NCI-H82 treated with DMSO at 0.1 percent for 48 hours (cell line): ENCODE measurements around the gene CHST13.

Experiments
- DNase-seq: peaks from one replicate; lab custom pipeline; 2025; ENCODE audit not compliant: unreplicated experiment; lab: John Stamatoyannopoulos, UW

CHST13 gene, protein sequence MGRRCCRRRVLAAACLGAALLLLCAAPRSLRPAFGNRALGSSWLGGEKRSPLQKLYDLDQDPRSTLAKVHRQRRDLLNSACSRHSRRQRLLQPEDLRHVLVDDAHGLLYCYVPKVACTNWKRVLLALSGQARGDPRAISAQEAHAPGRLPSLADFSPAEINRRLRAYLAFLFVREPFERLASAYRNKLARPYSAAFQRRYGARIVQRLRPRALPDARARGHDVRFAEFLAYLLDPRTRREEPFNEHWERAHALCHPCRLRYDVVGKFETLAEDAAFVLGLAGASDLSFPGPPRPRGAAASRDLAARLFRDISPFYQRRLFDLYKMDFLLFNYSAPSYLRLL

DNA sequence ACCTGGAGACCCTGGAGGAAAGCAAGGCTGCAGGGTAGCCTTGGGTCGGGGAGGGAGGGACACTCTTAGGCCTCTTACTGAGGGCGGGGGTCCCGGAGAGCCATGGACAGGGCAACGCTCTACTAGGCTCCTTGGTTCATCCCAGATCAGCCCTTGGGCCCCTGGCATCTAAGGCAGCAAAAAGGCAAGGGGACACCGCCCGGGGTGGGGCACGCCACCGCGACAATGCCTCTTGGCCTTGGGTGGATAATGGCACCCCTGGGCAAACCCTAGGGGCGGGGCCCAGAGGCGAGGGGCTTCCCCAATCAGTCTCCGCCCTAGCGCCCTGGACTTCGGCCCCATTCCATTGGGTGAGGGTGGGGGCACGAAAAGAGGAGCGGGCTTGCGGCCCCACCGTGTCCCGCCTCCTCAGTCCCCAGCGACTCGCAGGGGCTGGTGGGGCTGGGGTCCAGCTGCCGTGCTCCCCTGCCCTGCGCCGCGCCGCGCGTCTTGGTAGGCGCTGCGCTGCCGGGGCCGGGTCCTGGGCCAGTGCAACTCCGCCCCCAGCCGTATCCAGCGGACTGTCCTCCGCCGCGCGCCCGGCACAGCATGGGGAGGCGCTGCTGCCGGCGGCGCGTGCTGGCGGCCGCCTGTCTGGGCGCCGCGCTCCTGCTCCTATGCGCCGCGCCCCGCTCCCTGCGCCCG, at the start of gene CHST13:
TSS of gene CHST13 (plus strand) at position 411 of the 684 bp plus-strand sequence. CDS start at position 589, 178 bp downstream.
- DNase-seq: no peak

DNA sequence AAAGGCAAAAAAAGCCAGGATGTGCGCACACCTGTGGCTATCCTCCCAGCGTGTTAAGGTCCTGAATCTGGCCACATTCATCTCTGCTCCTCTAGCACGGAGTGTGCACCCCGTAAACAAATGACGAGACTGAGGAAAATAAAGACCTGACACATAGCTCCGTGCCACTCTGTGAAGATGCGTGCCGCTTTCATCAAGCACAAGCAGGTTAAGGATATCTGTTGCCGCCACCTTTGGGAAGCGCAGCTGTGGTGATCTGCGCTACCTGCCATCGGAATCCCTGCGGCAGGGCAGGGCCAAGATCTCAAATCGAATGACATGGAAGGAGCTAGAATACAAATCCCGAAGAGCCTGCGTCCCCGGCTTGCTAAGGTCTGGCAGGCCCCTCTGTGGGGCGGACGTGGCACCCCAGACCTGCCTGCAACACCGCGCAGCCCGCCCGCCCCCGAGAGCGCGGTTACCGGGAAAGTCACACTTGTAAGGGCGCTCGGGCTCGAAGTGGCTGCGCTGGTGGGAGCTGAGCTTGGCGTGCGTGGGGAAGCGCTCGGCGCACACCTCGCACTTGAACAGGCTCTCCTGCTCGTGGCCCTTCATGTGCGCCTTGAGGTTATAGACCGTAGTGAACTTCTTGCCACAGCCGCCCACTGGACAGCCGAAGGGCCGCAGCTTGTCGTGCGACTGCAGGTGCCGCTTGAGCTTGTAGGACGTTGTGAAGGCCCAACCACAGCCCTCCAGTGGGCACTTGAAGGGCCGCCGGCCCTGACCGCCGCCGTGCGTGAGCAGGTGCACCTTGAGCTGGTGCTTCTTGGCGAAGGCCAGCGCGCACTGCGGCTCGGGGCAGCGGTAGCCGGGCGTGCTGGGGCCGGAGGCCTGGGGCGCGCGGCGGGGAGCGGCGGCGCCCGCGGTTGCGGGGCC, 49.2 kb upstream of the CHST13 start:
- no peak for DNase-seq

DNA sequence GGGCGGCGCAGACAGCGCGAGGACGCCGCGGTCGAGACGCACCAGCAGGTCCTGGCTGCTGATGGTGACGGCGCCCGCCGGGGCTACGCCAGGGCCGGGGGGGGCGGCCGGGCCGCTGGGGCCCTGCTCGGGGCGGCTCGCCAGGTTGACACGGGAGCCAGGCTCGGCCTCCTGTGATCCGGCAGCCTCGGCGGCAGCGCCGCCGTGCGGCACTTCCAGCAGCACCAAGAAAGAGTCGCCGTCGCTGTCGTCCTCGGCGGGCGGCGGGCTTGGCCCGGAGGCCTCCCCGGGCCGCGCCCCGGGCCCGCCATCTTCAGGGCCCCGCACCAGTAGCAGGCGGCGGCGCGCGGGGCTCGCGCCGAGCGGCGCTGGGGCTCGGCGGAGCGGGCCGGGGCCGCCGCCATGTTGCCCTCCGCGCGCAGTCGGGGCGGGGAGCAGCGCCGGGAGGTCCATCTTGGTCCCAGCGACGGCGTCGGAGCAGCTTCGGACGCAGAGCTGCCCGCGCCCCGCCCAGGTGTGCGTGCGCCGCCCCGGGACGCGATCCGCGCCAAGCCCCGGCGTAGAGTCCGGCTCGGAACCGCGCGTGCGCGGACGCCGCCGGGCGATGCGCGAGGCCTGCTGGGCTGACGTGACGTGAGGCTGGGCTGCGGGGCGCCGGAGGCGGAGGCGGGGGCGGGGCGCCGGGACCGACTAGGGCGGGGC, 48.4 kb upstream of the CHST13 start, which contains the start of gene ZXDC:
TSS of gene ZXDC (minus strand) at position 479 of the 702 bp plus-strand sequence. CDS start at position 453, 26 bp downstream.
- peak; percentile 56 for DNase-seq

DNA sequence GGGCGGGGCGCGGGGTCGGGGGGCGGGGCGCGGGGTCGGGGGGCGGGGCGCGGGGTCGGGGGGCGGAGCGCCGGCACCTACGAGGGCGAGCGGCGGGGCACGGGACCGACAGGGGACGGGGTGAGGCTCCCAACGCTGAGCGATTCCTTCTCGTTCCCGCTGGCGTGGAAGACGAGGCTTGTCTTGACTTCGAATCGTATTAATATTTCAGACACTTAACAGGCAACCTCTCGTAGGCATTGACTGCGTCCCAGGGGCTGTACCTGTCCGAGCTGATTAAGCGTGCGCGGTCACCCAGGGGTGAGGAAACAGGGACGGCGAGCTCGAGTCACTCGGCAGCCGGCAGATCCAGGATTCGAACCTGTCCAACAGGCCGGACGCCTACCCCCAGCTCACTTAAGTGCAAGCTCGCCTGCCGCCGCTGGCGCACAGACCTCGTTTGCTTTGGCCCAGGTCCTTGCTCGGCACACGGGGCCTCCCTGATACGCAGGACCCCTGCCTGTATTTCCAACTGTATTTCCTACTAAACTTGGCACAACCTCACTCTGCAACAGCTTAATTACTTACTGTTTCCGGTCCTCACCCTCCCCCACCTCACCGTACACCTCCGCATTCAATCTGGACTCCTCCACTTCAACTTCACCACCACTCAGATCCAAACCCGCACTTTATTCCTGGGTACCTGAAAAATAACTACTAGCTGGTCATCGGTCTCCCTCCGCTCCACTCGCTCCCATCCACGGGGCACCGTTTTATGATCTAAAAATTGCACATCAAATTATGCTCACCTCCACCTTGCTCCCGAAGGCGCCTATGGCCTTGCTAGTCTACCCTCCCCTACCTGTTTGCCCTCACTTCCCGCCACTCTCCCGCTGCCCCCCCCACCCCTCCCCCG, 47.5 kb upstream of the CHST13 start:
- DNase-seq: peak; percentile 14

DNA sequence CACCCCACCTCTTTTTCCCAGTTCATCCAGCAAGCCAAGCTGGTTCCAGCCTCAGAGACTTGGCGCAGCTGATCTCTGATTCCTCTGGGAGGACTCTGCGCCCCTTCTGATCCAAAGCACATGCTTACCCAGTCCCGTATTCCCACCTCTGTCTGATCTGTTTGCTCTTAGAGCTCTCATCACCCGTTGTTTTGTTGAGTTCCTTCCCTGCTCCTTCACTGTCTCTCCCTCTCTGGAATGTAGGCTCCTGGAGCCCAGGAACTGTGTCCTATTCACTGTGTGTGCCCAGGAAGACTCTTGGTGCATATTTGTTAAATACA, 46.9 kb upstream of the CHST13 start:
- no peak for DNase-seq

DNA sequence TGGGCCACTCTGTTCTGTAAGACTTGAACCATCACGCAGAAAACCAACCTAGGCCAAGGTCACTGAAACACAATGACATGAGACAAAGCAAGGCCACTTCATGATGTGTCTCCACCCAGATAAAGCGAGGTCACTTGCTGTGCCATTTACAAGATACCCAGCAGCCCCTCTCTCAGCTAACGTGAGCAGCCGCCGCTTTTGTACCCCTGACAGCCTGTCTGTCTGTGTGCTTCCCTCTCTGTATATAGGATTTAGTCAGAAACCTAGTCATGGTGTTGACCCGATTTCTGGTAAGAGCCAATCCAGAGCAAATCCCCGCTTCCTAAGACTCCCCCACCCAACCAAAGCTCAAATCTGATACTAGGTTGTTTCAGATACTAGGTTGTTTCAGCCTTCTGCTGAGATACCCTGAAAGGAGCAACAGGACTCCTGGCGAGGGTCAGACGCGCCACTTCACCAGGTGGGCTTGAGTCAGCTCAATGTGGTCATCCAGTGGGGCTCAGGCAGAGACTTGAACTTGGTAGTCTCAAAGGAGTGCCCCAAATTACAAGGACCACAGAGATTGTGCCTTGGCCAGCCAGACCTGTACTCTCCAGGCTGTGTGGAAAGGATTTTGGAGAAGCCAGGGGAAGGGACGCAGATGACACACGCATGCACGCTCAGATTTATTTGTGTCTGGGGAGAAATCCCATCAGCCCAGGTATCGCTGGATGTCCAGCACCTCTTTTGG, 45.2 kb upstream of the CHST13 start:
- no peak for DNase-seq

DNA sequence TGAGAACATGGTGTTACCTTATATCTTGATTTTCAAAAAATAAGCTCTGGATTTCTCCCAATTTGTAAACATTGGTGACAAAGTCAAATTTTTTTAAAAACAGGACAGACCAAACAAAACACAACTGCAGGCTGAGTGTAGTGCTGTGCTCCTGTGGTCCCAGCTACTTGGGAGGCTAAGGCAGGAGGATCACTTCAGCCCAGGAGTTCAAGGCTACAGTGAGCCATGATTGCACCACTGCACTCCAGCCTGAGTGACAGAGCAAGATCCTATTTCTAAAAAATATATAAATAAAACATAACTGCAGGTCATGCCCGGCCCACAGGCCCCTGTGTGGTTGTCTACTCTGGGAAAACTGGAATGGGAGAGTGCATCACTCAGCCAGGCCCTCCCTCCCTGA, 44.3 kb upstream of the CHST13 start:
- DNase-seq: no peak

DNA sequence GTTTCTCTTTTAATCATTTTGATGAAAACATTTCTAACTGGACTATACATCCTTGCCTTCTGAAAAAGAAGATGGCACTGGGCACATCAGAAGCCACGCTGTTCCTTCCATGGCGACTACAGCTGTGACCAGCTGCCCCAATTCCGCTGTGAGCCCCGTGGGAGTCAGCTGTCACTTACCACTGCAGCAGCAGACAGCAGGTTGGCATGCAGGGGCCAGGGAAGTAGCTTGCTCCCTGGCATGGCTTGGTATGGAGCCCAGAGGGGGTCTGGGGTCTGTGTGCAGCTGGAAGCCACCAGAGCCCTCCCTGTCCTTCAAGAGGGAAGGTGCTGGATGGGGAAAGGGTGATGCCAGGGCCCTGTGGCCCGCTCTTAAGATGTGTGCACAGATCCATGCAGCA, 43.7 kb upstream of the CHST13 start:
- DNase-seq: no peak

DNA sequence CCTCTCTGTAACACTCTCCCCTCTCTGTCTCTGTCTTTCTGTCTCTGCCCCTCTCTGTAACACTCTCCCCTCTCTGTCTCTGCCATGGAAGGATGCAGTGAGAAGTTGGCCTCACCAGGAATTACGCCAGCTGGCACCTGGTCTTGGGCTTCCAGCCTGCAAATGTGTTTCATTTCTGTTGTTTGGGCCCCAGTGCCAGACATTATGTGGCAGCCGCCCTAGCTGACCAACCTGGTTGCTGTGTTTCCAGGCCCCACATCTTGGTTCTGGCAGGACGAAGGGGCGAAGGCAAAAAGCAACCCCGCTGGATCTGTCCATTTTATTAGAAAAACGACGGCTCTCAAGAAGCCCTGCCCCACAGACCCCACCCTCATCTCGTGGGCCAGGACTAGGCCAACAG, 43.1 kb upstream of the CHST13 start:
- DNase-seq: no peak

DNA sequence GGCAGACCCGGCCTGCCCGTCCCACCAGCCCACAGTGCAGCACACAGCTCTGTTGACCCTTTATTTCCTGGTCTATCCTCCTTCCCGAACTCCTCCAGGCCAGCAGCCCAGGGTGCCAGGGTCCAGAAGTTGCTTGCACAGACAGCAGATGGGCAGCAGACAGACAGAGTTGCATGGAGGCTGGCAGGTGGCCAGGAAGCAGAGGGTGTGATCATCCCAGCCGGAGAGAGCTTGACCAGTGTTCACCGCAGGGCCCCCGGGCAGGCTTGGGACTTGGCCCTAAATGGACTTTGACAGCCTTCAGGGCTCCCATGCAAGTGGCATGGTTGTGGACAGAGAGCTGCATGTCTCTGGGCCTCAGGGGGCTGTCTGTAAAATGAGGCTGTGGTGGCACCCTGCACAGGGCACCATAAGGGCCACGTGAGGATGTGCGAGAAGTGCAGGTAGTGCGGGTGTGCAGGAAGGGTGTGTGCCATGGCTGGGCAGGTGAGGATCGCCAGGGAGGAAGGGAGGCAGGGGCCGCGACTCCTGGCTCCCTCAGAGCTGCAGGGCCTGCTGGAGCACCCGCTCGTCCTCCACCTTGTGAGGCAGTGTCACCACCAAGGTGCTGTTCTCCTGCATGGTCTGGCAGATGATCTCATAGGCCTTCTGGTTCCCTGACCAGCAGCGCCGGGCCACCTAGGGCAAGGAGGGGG, 42.0 kb upstream of the CHST13 start:
- peak; percentile 12 for DNase-seq

DNA sequence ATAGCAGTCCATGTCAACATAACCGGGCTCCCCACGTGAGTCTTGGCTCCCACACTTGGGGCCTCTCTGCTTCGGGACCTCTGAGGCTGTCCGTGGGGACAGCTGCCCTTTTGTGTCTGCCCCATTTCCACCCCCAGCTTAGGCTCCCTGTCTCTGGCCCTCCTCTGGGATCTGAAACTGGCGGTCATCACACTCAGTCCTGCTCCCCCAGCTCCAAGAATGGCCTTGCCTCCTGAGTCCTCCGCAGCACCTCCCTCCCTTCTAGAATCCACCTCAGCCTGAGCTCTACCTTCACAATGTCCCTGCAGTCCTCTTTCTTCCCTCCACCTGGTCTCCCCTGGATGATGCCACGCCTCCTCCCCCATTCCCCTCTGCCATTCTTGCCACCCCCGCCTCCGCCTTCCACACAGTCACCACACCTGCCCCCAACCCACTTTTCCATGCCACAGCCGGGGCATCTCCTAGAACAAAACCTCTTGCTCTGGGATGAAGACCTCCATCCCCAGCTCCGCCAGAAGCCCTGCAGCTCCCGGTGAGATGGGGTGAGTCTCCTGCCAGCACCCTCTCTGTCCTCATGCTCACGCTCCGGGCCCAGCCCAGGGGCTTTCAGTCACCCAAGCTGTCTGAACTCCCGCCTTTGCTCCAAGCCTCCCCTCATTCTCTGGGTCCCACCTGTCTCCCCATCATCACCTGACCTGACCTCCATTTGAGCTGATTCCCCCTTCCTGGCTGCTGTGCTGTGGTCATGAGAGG, 41.3 kb upstream of the CHST13 start:
- DNase-seq: no peak

DNA sequence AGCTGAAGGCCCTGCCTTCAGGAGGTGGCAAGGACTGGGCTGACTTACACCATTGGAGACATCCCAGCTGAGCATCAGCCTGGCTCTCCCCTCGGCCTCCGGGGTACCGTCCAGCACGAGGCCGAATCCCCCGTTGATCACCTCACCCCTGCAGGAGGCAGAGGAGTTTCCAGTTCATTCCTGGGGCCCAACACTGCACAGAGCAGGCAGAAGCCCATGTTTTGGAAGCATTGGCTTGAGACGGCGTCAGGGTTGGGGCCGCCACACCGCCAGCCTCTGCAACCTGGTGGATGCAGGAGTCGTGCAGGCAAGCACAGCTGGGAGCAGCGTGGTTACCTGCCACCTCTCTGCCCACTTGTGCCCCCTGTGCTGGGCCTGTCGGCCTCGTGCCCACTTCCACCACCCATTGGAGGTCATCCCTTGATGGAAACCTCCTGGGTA, 40.6 kb upstream of the CHST13 start:
- no peak for DNase-seq

DNA sequence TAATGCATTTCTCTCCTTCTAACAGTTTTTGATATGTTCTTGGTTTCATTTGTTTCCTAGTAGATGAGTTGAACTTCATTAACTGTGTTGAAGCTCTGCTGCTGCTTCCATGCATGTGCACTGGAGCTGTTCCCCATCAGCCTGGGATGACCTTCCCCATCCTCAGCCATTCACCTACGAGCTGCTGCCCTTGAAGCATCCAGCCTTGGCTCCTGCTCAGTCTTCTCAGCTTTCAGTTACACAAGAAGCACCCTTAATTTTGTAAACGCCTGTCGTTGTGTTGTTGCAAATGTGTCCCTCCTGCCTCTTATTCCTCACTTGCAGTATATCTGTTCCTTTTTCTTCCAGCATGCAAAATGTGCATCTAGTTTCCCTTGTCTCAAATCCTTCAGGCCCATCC, 39.8 kb upstream of the CHST13 start:
- no peak for DNase-seq

DNA sequence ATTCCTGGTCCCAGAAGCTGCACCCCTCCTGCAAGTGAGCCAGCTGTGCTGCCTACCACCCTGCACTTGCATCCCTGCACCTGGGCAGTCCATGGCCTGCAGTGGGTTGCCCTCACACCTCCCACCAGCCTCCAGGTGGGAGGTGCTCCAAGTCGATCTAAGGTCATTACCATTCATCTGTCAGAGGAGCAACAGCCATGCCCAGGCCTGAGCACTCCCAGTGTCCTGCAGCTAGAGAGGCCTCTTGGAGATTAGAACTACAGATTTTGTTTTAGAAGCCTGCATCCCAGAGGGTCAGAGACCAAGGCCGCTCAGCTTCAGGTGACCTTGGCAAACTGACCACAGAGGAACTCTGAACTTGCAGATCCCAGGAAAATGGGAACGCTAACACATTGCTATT, 39.3 kb upstream of the CHST13 start:
- no peak for DNase-seq

DNA sequence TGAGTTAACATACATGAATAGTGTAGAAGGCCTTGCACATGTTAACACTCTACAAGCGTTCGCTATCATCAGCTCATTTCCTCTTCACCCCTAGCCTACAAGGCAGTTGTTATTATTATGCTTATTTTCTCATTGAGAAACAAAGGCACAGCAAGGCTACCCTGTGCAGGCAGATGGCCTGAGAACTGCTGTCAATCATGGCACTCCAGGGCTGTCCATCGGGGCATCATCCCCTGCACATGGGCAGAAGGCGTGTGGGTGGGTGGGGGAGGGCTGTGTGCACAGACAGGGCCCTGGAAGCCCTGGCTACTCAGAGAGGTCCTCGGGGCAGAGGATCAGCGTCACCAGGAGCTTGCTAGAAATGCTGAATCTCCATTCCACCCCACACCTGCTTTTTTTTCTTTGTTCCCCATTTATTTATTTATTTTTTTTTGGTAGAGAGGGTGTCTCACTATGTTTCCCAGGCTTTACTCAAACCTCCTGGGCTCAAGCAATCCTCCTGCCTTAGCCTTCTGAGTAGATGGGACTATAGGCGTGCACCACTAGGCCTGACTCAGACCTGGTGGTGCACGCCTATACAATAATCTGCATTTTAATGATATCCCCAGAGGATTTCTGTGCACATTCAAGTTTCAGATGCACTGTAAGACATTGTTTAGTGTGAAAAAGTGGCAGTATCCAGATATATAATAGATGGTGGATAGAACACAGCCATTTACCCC, 38.6 kb upstream of the CHST13 start:
- no peak for DNase-seq

DNA sequence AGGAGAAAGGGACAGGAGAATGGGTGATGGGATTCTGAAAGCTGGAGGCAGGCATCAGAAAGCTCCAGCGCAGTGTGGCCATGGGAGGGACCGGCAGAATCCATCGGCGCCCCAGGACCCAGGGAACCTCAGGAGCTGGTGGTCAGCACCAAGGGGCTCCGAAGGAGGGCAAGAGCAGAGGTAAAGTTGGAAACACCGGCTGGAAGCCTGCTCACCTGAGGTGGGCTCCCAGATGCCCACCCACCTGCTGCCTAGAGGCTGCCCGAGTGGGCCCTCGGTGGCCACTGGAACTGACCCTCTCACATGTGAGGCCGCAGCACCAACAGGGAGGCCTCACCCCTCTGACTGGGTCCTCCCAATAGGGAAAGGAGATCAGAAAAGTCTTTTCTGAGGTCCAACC, 38.0 kb upstream of the CHST13 start:
- no peak for DNase-seq

DNA sequence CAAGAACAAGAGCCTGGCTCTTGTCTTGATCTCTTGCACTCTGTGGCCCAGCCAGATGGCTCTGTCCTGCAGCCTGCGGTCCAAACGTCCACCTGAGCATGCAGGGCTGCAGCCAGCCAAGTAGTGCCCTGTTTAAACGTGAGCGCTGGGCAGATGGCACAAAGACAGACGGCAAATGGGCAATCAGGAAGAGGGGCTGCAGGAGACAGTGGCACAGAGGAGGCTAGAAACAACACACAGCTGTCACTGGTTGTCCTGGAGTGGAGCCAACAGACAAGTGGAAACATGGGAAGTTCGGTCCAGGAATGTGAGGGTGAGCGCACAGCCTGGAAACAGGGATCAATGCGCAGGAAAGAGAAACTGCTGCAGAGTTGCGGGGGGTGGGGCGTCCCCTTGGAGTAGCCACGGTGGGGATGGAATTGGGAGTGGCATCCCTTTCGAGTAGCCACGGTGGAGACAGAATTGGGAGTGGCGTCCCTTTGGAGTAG, 37.6 kb upstream of the CHST13 start:
- no peak for DNase-seq
